GM21390 (cell line): Measurements from ENCODE around the gene DENND5A.
"Not testable (repeated sequence)": the region's sequence is repeated elsewhere in the genome, so short reads cannot be mapped to it uniquely, and the experiment has no call there.

Experiments used
- ATAC-seq: cut with Tn5 transposase; IDR thresholded peaks from one replicate; pipeline ENCODE4 v1.9.1; 2021; ENCODE audit not compliant: unreplicated experiment

DENND5A gene

GRCh38 chr11:9103542-9104276, 161.4 kb downstream of the DENND5A start:
- no peak for ATAC-seq

GRCh38 chr11:9099617-9100016, 165.5 kb downstream of the DENND5A start:
- ATAC-seq = no peak

- ATAC-seq = not testable (repeated sequence)
Observed at GRCh38 chr11:9098455-9098854, 166.7 kb downstream of the DENND5A start.

- not testable (repeated sequence) for ATAC-seq
Observed at GRCh38 chr11:9097186-9097943, 167.8 kb downstream of the DENND5A start.

- no peak for ATAC-seq
Observed at GRCh38 chr11:9096427-9096826, 168.7 kb downstream of the DENND5A start.

GRCh38 chr11:9095421-9095820, 169.7 kb downstream of the DENND5A start:
- no peak for ATAC-seq

- ATAC-seq = no peak
Observed at GRCh38 chr11:9094420-9094819, 170.7 kb downstream of the DENND5A start.

GRCh38 chr11:9092853-9093778, 172.0 kb downstream of the DENND5A start:
- ATAC-seq = no peak

GRCh38 chr11:9092072-9092471, 173.1 kb downstream of the DENND5A start:
- ATAC-seq = no peak

GRCh38 chr11:9091044-9091922, 173.9 kb downstream of the DENND5A start, which contains the start of gene SCUBE2:
Gene SCUBE2, minus strand, starts transcription at chr11:9091599. Its CDS starts 71 bp downstream, at chr11:9091528.
- ATAC-seq = no peak

GRCh38 chr11:9090488-9091043, 174.6 kb downstream of the DENND5A start:
- no peak for ATAC-seq

GRCh38 chr11:9089636-9090035, 175.5 kb downstream of the DENND5A start:
- ATAC-seq = no peak

- no peak for ATAC-seq
Observed at GRCh38 chr11:9089061-9089460, 176.1 kb downstream of the DENND5A start.
